NCI-H82 treated with DMSO at 0.1 percent for 48 hours (cell line): ENCODE results near the gene MAP3K4.
"Not testable (repeated sequence)": the region's sequence is repeated elsewhere in the genome, so short reads cannot be mapped to it uniquely, and the experiment has no call there.

Source experiments
- DNase-seq: peaks from one replicate; lab custom pipeline; 2025; ENCODE audit not compliant: unreplicated experiment; lab: John Stamatoyannopoulos, UW

MAP3K4 gene

GRCh38 chr6:161116554-161116953 lies 125.0 kb downstream of the MAP3K4 start:
- no peak for DNase-seq

GRCh38 chr6:161117308-161117707 lies 125.7 kb downstream of the MAP3K4 start:
- no peak for DNase-seq

DNA sequence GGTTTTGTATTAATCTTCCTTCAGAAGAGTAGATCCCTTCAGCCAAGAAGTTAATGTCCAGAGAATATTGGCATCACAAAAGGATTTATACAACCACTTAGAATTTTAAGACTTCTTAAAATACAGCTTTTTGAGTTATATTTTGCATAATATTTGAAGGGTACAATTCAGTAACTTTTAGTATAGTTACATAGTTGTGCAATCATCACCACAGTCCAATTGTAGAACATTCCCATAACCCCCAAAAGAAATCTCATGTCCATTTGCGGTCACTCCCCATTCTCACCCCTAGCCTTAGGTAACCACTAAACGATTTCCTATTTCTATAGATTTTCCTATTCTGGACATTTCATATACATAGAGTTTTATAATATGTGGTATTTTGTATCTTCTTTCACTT lies 126.4 kb downstream of the MAP3K4 start:
- DNase-seq: no peak

- DNase-seq: not testable (repeated sequence)
These were observed 131.8 kb downstream of the MAP3K4 start for GRCh38 chr6:161123319-161123718.

DNA sequence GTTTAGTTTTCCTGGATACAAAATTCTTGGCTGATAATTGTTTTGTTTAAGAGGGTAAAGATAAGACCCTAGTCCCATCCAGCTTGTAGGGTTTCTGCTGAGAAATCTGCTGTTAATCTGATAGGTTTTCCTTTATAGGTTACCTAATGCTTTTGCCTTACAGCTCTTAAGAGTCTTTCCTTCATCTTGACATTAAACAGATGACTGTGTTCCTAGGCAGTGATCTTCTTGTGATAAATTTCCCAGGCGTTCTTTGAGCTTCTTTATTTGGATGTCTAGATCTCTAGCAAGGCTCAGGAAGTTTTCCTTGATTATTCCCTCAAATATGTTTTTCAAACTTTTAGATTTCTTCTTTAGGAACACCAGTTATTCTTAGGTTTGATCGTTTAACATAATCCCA lies 134.0 kb downstream of the MAP3K4 start:
- no peak for DNase-seq

GRCh38 chr6:161127071-161127740 lies 135.6 kb downstream of the MAP3K4 start:
- no peak for DNase-seq

DNA sequence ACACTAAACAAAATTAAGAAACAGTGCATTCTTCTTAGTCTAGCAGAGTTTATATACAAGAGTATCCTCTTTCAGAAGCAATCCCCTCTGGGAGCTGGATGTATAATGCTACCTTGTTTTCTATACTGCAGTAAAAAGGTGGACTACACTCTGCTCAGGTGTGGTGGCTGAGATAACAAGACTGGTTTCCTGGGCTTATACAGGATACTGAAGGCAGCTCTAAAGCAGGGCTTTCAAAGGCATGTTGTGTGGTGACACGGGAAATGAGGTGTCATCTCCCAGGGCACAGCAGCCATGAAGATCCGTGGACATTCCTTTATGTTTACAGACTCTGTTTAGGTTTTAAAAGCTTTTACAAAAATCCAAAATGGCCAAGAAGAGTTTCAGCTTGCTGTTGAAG lies 136.7 kb downstream of the MAP3K4 start:
- no peak for DNase-seq

- no peak for DNase-seq
These were observed 137.2 kb downstream of the MAP3K4 start for GRCh38 chr6:161128680-161129196.

GRCh38 chr6:161130541-161130940 lies 139.0 kb downstream of the MAP3K4 start:
- no peak for DNase-seq

DNA sequence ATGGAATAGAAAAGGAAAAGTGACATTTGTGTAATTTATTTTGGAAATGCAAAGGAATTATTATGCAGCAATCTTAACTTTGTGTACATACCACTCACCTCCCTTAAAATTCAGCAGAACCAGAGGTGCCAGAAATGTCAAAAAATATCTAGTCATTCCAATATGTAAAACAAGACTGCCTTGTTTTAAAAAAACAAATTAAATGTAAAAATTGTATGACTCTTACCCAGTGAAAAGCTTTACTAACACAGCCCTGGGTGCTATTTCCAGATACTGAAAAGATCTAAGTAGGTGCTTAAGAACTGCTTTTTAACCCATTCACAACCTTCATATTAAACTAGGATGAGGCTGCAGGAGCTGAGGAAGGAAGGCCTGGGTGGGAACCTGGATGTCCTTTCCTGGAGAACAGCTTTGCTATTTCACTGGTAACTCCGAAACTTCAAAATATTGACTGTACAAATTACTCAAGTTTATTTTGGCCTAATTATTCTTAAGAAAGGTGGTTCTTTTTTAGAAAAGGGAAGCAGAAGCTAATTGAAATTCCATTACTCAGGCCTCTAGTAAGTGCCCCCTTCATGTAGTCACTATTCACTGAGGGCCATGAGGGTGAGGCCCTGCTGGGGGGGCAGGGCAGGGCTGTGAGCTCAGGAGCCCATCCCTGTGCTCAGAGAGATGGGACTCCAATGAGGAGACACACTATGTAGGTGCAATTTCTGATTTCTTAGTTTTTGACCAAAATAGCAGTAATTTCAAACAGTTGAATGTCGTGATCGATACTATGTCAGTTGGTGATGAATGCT lies 139.6 kb downstream of the MAP3K4 start:
- DNase-seq: no peak

- no peak for DNase-seq
These were observed 140.8 kb downstream of the MAP3K4 start for GRCh38 chr6:161132384-161132783.

DNA sequence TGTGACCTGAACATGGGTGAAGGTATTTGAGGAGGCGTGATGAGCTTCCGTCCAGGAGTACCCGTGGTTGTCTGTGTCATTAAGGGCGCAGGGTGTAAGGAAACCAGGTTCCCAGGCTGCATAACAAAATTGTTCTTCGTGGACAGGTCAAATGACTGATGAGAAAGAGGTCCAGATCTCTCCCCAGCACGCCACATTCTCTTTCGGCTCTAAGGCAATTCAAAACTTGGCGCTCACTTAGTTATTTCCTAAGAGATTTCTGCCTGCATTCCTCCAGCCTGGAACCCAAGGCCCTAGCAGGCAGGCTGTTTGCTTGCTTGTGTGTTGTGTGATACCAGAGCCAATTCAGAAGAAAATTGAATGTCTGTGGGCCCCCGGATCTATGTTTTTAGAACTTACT lies 142.4 kb downstream of the MAP3K4 start:
- no peak for DNase-seq

- DNase-seq: no peak
These were observed 143.2 kb downstream of the MAP3K4 start for GRCh38 chr6:161134550-161135298.

DNA sequence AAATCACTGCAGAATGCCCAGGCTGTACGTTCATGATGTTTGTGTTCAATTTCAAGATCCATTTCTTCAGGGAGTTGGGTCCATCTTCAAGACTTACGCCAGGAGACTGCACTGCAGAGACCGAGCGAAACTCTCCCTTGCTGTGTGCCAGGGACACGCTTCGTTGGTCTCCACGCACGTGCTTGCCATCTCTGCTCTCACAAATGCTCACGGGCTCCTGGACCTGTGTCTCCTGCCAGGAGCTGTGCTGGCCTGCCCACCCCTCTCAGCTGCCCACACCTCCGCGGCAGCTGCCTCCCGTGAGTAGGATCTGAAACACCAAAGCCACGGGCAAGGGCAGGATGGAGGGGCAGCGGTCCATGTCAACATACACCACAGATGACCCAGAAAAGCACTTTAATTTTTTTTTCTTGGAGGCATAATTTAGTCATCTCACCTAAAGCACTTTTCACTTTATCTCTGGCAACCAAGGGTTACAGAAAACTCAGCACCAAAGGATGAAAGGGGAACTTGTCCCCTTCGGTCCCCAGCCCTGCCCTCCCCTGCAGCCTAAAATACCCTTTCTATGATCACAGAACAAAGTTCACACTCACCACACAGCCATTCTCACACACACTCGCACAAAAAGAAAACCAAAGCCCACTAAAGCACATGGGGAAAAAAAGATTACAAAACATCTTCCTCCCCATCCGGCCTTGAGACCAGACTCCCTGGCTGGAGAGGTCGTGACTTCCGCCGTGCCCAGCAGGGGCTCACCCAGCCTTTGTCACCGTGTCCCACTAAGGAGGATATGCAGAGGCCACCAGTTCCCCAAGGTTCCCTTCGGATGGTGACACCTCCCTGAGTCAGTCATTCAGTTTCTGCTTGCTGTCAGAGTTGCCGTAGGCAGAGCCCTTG lies 144.4 kb downstream of the MAP3K4 start:
- no peak for DNase-seq

DNA sequence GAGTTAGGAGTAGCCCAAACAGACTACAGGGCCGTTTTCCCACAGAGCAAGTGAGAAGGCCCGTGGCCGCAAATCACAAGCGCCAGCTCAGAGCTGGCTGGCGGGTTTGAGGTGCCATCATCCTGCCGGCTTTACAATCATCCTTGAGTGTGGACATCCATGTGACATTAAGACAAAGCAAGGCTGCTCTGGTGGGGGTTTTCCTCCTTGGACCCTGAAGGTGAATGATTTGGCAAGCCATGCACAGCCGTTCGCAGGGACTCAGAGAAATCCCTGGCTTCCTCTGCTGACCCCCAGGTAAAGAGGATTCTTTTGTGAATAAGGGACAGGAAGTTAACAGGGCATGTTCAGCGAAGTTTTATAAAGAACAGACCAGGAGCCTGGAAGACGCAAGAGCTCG lies 145.1 kb downstream of the MAP3K4 start:
- no peak for DNase-seq

- no peak for DNase-seq
These were observed 145.8 kb downstream of the MAP3K4 start for GRCh38 chr6:161137320-161137719.

DNA sequence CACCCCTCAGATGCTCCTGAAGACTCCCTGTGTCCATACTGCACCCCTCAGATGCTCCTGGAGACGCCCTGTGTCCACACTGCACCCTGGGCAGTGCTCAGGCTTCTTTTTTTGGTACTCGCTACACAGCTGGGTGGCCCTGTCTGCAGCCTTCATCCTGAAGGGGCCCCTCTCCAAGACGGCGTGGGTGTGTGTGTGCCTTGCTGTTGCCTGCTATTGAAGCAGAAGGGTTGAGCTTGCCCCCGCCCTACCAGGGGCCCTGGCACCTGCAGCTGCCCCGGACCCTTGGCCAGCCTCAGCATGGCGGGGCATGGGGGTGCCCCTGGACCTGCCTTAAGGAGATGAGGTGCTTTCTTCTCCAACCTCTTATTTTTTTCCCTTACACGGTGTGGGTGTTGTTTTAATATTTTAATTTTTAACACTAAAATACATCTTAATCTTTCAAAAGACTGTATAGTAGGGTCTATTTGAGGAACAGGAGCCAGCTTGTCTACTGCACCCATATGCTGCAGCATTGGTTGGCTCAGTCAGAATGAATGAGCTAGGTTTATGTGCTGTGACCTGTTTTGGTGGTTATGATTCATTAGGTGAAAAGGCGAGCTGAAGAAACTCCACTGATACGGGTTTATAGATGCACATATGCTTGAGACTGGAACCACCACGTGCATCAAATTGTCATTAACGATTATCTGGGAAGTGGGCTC lies 146.4 kb downstream of the MAP3K4 start:
- DNase-seq: no peak

GRCh38 chr6:161138543-161139303 lies 147.2 kb downstream of the MAP3K4 start:
- no peak for DNase-seq

DNA sequence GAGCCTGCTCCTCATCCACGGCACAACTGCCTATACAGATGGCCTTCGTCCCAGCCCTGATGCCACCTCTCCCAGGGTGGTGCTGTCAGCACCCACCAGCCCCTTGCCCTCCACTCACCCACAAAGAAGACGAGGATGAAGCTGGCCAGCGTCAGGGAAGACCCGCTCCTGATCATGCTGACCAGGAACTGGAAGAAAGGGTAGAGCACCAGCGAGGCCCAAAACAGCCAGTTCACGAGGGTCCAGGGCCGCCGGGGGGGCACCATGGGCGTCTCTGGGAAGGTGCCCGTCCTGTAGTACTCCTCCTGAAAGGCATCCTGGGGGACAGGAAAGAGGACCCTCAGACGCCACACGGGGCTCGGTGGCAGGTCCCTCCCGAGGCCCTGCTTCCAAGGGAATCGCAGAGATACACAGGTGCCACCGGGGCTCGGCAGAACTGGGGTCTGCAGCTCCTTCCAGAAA lies 147.8 kb downstream of the MAP3K4 start:
- DNase-seq: no peak
